Vagina (tissue), 2 donors: Measurements from ENCODE around the gene CENPE. TPM values are rescaled to one million over a fixed set of nuclear protein-coding genes. Genes with fewer than 3 reads are reported as not detected.

ENCODE experiments used
- DNase-seq, 2 donors: peaks; one replicate each; pipeline ENCODE4 v3.0.0-alpha.2; 2017; ENCODE audit errors: extremely low spot score in 2 of 2
- H3K27ac ChIP-seq: fragments of 200-600 bp; sonication (generic); one replicate; pipeline ENCODE4 v1.5.1; 2019
- H3K27me3 ChIP-seq: fragments of 200-600 bp; sonication (generic); one replicate; pipeline ENCODE4 v1.5.1; 2019
- H3K36me3 ChIP-seq, 2 donors: fragments of 200-600 bp; sonication (generic); one replicate each; pipeline ENCODE4 v1.5.1; 2017 to 2019
- H3K4me1 ChIP-seq: fragments of 200-600 bp; sonication (generic); one replicate; pipeline ENCODE4 v1.5.1; 2019
- H3K4me3 ChIP-seq, 2 donors: fragments of 200-600 bp; sonication (generic); 1 replicate in 1 of 2; 2 replicates in 1 of 2; pipeline ENCODE4 v1.5.1; 2016 to 2019
- H3K9me3 ChIP-seq: fragments of 200-600 bp; sonication (generic); one replicate; pipeline ENCODE4 v1.5.1; 2019
- CTCF ChIP-seq, 3 experiments: fragments of 450-650 bp in 2 of 3; fragments of 200-600 bp in 1 of 3; sonication (generic) in 1 of 3; IDR thresholded peaks; one replicate each; pipeline ENCODE4 v1.5.1; 2017 to 2019; ENCODE audit warnings: antibody characterized with exemption in 3 of 3, mild to moderate bottlenecking in 2 of 3, moderate library complexity in 2 of 3
- POLR2A ChIP-seq, 2 donors: fragments of 450-650 bp; IDR thresholded peaks; one replicate each; pipeline ENCODE4 v1.6.1; 2017; ENCODE audit warnings: antibody characterized with exemption in 2 of 2, mild to moderate bottlenecking in 2 of 2, moderate library complexity in 2 of 2
- POLR2AphosphoS5 ChIP-seq, 2 donors: sonication (generic); formaldehyde crosslinking; IDR thresholded peaks; one replicate each; pipeline ENCODE4 v1.9.0; 2017; ENCODE audit warnings: antibody characterized with exemption in 2 of 2, mild to moderate bottlenecking in 2 of 2, low read depth in 1 of 2; ENCODE audit not compliant: insufficient read depth in 1 of 2
- intact Hi-C: fragments of 100-400 bp; cut with DNase I; formaldehyde crosslinking; loops from one replicate; pipeline ENCODE4 v1.15.1; 2023
- total RNA-seq: library from RNA; depleted of rRNA; stranded (reverse); fragments of >200 nt; gene quantifications from one replicate; pipeline ENCODE4 v1.2.3, GENCODE V29; 2016

The CENPE gene
- total RNA-seq, 1 donor from 2014 or later: 2.2 TPM

- intact Hi-C loops: no loop called here
- Histone ChIP-seq H3K27me3 (no peaks in the 10 kb centered on the region), H3K27ac (no peak overlapping the region), H3K4me1 (peaks cover 4% of the 10 kb centered on the region), H3K4me3 (no peak overlapping the region), H3K9me3 (no peaks in the 10 kb centered on the region), H3K36me3 (no peaks in the 10 kb centered on the region)
- DNase-seq: no peak
- TF ChIP-seq POLR2AphosphoS5 (IDR thresholded peaks at IDR 0.05; ENCODE audit: insufficient read depth in 1 of 2, low read depth in 1 of 2) (no peak), CTCF (IDR thresholded peaks at IDR 0.05) (no peak), POLR2A (IDR thresholded peaks at IDR 0.05) (no peak)
Measured at GRCh38 chr4:103201724-103202123, 3.6 kb upstream of the CENPE start.

- Histone ChIP-seq H3K27ac (no peak overlapping the region), H3K4me3 (no peak overlapping the region), H3K4me1 (peaks cover 4% of the 10 kb centered on the region), H3K36me3 (no peaks in the 10 kb centered on the region), H3K9me3 (no peaks in the 10 kb centered on the region), H3K27me3 (no peaks in the 10 kb centered on the region)
- no peak for DNase-seq
- intact Hi-C loops: no loop called here
- no peak for TF ChIP-seq POLR2AphosphoS5 (IDR thresholded peaks at IDR 0.05; ENCODE audit: insufficient read depth in 1 of 2, low read depth in 1 of 2)
- no peak for TF ChIP-seq POLR2A (IDR thresholded peaks at IDR 0.05)
- TF ChIP-seq CTCF (IDR thresholded peaks at IDR 0.05): no peak
Measured at GRCh38 chr4:103201253-103201652, 3.1 kb upstream of the CENPE start.

- Histone ChIP-seq H3K27ac (no peak overlapping the region), H3K36me3 (no peaks in the 10 kb centered on the region), H3K4me1 (peaks cover 4% of the 10 kb centered on the region), H3K27me3 (no peaks in the 10 kb centered on the region), H3K9me3 (no peaks in the 10 kb centered on the region), H3K4me3 (peak overlapping the region; percentile 59 to 75)
- DNase-seq: no peak
- intact Hi-C loops: no loop called here
- TF ChIP-seq POLR2A (IDR thresholded peaks at IDR 0.05) (no peak), CTCF (IDR thresholded peaks at IDR 0.05) (no peak), POLR2AphosphoS5 (IDR thresholded peaks at IDR 0.05; ENCODE audit: insufficient read depth in 1 of 2, low read depth in 1 of 2) (no peak)
Measured at GRCh38 chr4:103199009-103199408, 866 bp upstream of the CENPE start.

- no peaks in the 10 kb centered on the region for H3K27me3 ChIP-seq
- TF ChIP-seq POLR2A (IDR thresholded peaks at IDR 0.05): no peak
- no peak for TF ChIP-seq CTCF (IDR thresholded peaks at IDR 0.05)
- TF ChIP-seq POLR2AphosphoS5 (IDR thresholded peaks at IDR 0.05; ENCODE audit: insufficient read depth in 1 of 2, low read depth in 1 of 2): no peak
- H3K36me3 ChIP-seq: no peaks in the 10 kb centered on the region
- H3K27ac ChIP-seq: peak overlapping the region; percentile 65
- peaks cover 4% of the 10 kb centered on the region for H3K4me1 ChIP-seq
- peak overlapping the region; percentile 59 to 75 for H3K4me3 ChIP-seq
- H3K9me3 ChIP-seq: no peaks in the 10 kb centered on the region
- DNase-seq: no peak
- intact Hi-C loops: no loop called here
Measured at GRCh38 chr4:103197765-103198110, 405 bp downstream of the CENPE start.

GRCh38 chr4:103193457-103193856 lies 4.7 kb downstream of the CENPE start:
- DNase-seq: no peak

More at GRCh38 chr4:103193457-103193856, 4.7 kb downstream of the CENPE start:
- Histone ChIP-seq H3K9me3 (no peaks in the 10 kb centered on the region), H3K4me1 (no peaks in the 10 kb centered on the region), H3K36me3 (no peaks in the 10 kb centered on the region), H3K27ac (no peak overlapping the region), H3K27me3 (no peaks in the 10 kb centered on the region), H3K4me3 (no peak overlapping the region)
- intact Hi-C loops: no loop called here
- no peak for TF ChIP-seq POLR2A (IDR thresholded peaks at IDR 0.05)
- TF ChIP-seq POLR2AphosphoS5 (IDR thresholded peaks at IDR 0.05; ENCODE audit: insufficient read depth in 1 of 2, low read depth in 1 of 2): no peak
- TF ChIP-seq CTCF (IDR thresholded peaks at IDR 0.05): no peak
